HepG2 (cell line): ENCODE data around the gene PLXNC1. TPM values are rescaled to one million over a fixed set of nuclear protein-coding genes. Genes with fewer than 3 reads are reported as not detected.

Experiments used
- ATAC-seq: fragments of 200-7000 bp; cut with Tn5 transposase; 3 replicates; pipeline ENCODE4 v1.9.1; 2020; ENCODE audit warnings: mild to moderate bottlenecking, moderate library complexity
- BruUV-seq: library from RNA; stranded (reverse); fragments of 400-500 nt; replicated peaks from 2 replicates; lab custom pipeline; 2021; lab: Mats Ljungman, UMichigan
- CTCF ChIA-PET: fragments of 300-600 bp; formaldehyde crosslinking; extraction: SDS; loops from one replicate; lab custom pipeline; 2021; ENCODE audit warnings: low total read pairs, inconsistent platforms, low intra/inter-chr PET ratio; lab: Yijun Ruan, JAX
- POLR2A ChIA-PET: fragments of 350-600 bp; sonication (Branson Sonifier 250); formaldehyde crosslinking; loops from one replicate; lab custom pipeline; 2020; ENCODE audit warnings: antibody characterized with exemption, inconsistent platforms; lab: Yijun Ruan, JAX
- DNase-seq: peaks from one replicate; pipeline ENCODE4 v3.0.0-alpha.2; 2015; ENCODE audit warnings: low spot score
- FAIRE-seq: peaks from 3 replicates; lab custom pipeline; 2011; peaks lifted over from hg19 to GRCh38; lab: Jason Lieb, UNC
- H2AFZ ChIP-seq: one replicate; pipeline ENCODE4 v1.6.1; 2011; ENCODE audit warnings: low read length, inconsistent platforms
- H3K27ac ChIP-seq: fragments of 300-600 bp; 3 replicates; pipeline ENCODE4 v1.8.0; 2011; ENCODE audit warnings: mixed run types, mild to moderate bottlenecking, mixed read lengths, low read length, inconsistent platforms; ENCODE audit not compliant: insufficient read depth; ENCODE audit errors: extremely low read length
- H3K27me3 ChIP-seq, 2 experiments: fragments of 200-600 bp in 1 of 2; 2 replicates in 1 of 2; 3 replicates in 1 of 2; pipeline versions ENCODE4 v1.6.0 to v1.8.0; 2011; ENCODE audit warnings: low read length in 2 of 2, mild to moderate bottlenecking in 2 of 2, moderate library complexity in 2 of 2, inconsistent platforms in 1 of 2; ENCODE audit not compliant: insufficient read depth in 2 of 2, control insufficient read depth in 1 of 2
- H3K36me3 ChIP-seq, 2 experiments: fragments of 200-600 bp in 1 of 2; replicated peaks in 1 of 2; 2 replicates in 1 of 2; 3 replicates in 1 of 2; pipeline versions ENCODE4 v1.5.1 to v1.8.0; 2011; ENCODE audit warnings: low read length in 2 of 2, inconsistent platforms in 1 of 2; ENCODE audit not compliant: insufficient read depth in 2 of 2, control insufficient read depth in 1 of 2
- H3K4me1 ChIP-seq: 2 replicates; pipeline ENCODE4 v1.5.1; 2012; ENCODE audit warnings: low read length, inconsistent platforms; ENCODE audit not compliant: insufficient read depth
- H3K4me2 ChIP-seq: 2 replicates; pipeline ENCODE4 v1.6.0; 2011; ENCODE audit warnings: low read depth, low read length, inconsistent platforms
- H3K4me3 ChIP-seq, 3 experiments: fragments of 200-600 bp in 1 of 3; sonication (generic), shearing (Covaris generic) in 1 of 3; replicated peaks in 1 of 3; 2 replicates each; pipeline ENCODE4 v1.5.1; 2011 to 2016; ENCODE audit warnings: low read length in 3 of 3, inconsistent platforms in 2 of 3, low read depth in 2 of 3, mild to moderate bottlenecking in 2 of 3, control low read depth in 1 of 3, mixed read lengths in 1 of 3; ENCODE audit not compliant: insufficient read depth in 1 of 3
- H3K79me2 ChIP-seq: one replicate; pipeline ENCODE4 v1.6.1; 2011; ENCODE audit warnings: low read length, inconsistent platforms; ENCODE audit not compliant: insufficient read depth
- H3K9ac ChIP-seq: 2 replicates; pipeline ENCODE4 v1.6.0; 2011; ENCODE audit warnings: mild to moderate bottlenecking, low read depth, low read length, inconsistent platforms; ENCODE audit not compliant: insufficient read depth
- H3K9me3 ChIP-seq: 2 replicates; pipeline ENCODE4 v1.5.1; 2012; ENCODE audit warnings: mild to moderate bottlenecking, low read length
- H4K20me1 ChIP-seq: 2 replicates; pipeline ENCODE4 v1.6.0; 2011; ENCODE audit warnings: inconsistent platforms, mild to moderate bottlenecking, low read length, moderate library complexity; ENCODE audit not compliant: insufficient read depth
- MAFK ChIP-seq, 2 experiments: IDR thresholded peaks in 1 of 2; conservative IDR thresholded peaks in 1 of 2; 2 replicates each; pipeline ENCODE4 v1.6.1; 2011; ENCODE audit warnings: improper control_type of control experiment in 2 of 2, low read length in 2 of 2
- PHF5A ChIP-seq: IDR thresholded peaks from one replicate; pipeline ENCODE4 v1.6.1; 2018; ENCODE audit warnings: low read depth, missing genetic modification reagents; ENCODE audit not compliant: unreplicated experiment
- RBAK ChIP-seq: sonication (generic); formaldehyde crosslinking; IDR thresholded peaks from 2 replicates; pipeline ENCODE4 v1.5.1; 2020; ENCODE audit warnings: mild to moderate bottlenecking, missing genetic modification reagents
- RFX1 ChIP-seq: fragments of 450-650 bp; IDR thresholded peaks from 2 replicates; pipeline ENCODE4 v1.6.1; 2017
- ZNF138 ChIP-seq: sonication (generic); formaldehyde crosslinking; IDR thresholded peaks from 2 replicates; pipeline ENCODE4 v1.5.0; 2020; ENCODE audit warnings: mild to moderate bottlenecking, low read depth, missing genetic modification reagents
- in situ Hi-C: cut with HindIII; loops from 2 replicates; pipeline ENCODE4 v1.10.0; 2017; ENCODE audit warnings: low pct_unique_long_range_greater_than_20kb; ENCODE audit not compliant: extremely low pct_ligation_motif_present
- intact Hi-C: fragments of 100-400 bp; cut with micrococcal nuclease; formaldehyde crosslinking; loops from one replicate; pipeline ENCODE4 v1.10.0; 2022; ENCODE audit not compliant: unreplicated experiment
- polyA plus RNA-seq, 8 experiments: library from polyadenylated mRNA; depleted of rRNA in 3 of 8; stranded (reverse) in 7 of 8; unstranded in 1 of 8; fragments of >200 nt; fragmentation: Illumina TruSeq in 4 of 8; extraction: Trizol in 4 of 8; gene quantifications; 2 replicates each; pipeline versions ENCODE4 v1.2.1 to v1.2.3, GENCODE V29; 2011 to 2016; ENCODE audit warnings: low read depth in 4 of 8, missing spikeins in 1 of 8, mixed read lengths in 1 of 8; ENCODE audit not compliant: insufficient read depth in 1 of 8
- total RNA-seq, 5 experiments: library from RNA; depleted of rRNA; stranded (reverse); fragments of >200 nt; fragmentation: Illumina TruSeq; extraction: Trizol; gene quantifications; 2 replicates each; pipeline ENCODE4 v1.2.3, GENCODE V29; 2016; ENCODE audit warnings: low read depth in 1 of 5
- TF ChIP-seq, protein P1 (sequence below): sonication (generic); formaldehyde crosslinking; IDR thresholded peaks from 2 replicates; pipeline ENCODE4 v1.9.0; 2022; ENCODE audit warnings: missing genetic modification reagents, mild to moderate bottlenecking, borderline replicate concordance
- TF ChIP-seq, protein P2 (sequence below): sonication (generic); formaldehyde crosslinking; IDR thresholded peaks from 2 replicates; pipeline ENCODE4 v1.4.0; 2020; ENCODE audit warnings: missing genetic modification reagents
- TF ChIP-seq, protein P3 (sequence below): sonication (generic); formaldehyde crosslinking; IDR thresholded peaks from 2 replicates; pipeline ENCODE4 v1.5.0; 2020; ENCODE audit warnings: missing genetic modification reagents

The PLXNC1 gene
- total and polyA plus RNA-seq, 2 of the 13 experiments (the other 11 are each of a cell fraction or from before 2014, with no cell fraction given), result 6.6 to 11.2 TPM

- TF ChIP-seq, protein P1, sequence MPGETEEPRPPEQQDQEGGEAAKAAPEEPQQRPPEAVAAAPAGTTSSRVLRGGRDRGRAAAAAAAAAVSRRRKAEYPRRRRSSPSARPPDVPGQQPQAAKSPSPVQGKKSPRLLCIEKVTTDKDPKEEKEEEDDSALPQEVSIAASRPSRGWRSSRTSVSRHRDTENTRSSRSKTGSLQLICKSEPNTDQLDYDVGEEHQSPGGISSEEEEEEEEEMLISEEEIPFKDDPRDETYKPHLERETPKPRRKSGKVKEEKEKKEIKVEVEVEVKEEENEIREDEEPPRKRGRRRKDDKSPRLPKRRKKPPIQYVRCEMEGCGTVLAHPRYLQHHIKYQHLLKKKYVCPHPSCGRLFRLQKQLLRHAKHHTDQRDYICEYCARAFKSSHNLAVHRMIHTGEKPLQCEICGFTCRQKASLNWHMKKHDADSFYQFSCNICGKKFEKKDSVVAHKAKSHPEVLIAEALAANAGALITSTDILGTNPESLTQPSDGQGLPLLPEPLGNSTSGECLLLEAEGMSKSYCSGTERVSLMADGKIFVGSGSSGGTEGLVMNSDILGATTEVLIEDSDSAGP (CRISPR knock-in tag), result no peak
- TF ChIP-seq RFX1 (no peak), ZNF138 (CRISPR knock-in tag) (no peak), MAFK (conservative IDR thresholded peaks at IDR 0.05 in 1 of 2, IDR thresholded peaks at IDR 0.05 in 1 of 2; ENCODE audit: low read length in 2 of 2) (no peak)
- TF ChIP-seq, protein P2, sequence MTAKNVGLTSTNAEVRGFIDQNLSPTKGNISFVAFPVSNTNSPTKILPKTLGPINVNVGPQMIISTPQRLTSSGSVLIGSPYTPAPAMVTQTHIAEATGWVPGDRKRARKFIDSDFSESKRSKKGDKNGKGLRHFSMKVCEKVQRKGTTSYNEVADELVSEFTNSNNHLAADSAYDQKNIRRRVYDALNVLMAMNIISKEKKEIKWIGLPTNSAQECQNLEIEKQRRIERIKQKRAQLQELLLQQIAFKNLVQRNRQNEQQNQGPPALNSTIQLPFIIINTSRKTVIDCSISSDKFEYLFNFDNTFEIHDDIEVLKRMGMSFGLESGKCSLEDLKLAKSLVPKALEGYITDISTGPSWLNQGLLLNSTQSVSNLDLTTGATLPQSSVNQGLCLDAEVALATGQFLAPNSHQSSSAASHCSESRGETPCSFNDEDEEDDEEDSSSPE (CRISPR knock-in tag), result no peak
- TF ChIP-seq, protein P3, sequence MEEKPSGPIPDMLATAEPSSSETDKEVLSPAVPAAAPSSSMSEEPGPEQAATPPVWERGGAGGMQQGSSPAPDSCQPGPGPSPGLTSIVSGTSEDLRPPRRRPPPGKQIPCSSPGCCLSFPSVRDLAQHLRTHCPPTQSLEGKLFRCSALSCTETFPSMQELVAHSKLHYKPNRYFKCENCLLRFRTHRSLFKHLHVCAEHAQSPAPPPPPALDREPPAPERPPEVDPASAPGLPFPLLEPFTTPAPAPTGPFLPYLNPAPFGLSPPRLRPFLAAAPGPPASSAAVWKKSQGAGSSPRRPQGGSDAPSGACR (CRISPR knock-in tag), result no peak
Measured at GRCh38 chr12:94191811-94192210, 43.4 kb downstream of the PLXNC1 start (continued).

GRCh38 chr12:94192506-94192905 is 44.1 kb downstream of the PLXNC1 start:
- in situ Hi-C loops (no loop called here), intact Hi-C loops (no loop called here)
- Histone ChIP-seq H3K9me3 (no peaks in the 10 kb centered on the region), H3K9ac (no peak overlapping the region), H3K4me3 (no peak overlapping the region), H4K20me1 (no peaks in the 10 kb centered on the region), H2AFZ (no peak overlapping the region), H3K36me3 (peaks cover 0 to 7% of the 10 kb centered on the region in 2 experiments; a peak in 3 of 5 replicates), H3K4me1 (no peaks in the 10 kb centered on the region), H3K27me3 (no peaks in the 10 kb centered on the region), H3K79me2 (no peaks in the 10 kb centered on the region), H3K27ac (no peak overlapping the region), H3K4me2 (no peak overlapping the region)
- no TSS peak for BruUV-seq
- POLR2A ChIA-PET, result interaction anchor here (1.6 kb wide), 1 partner anchor 41 kb away, joined by 6 read pairs; no protein-coding TSS in a partner anchor
- FAIRE-seq (no peak), ATAC-seq (no peak), DNase-seq (no peak)
- no peak for TF ChIP-seq PHF5A (CRISPR knock-in tag)
- TF ChIP-seq RBAK (CRISPR knock-in tag), result 0 out of 2 replicates have a peak, but pooled peaks have one; percentile 4
- CTCF ChIA-PET, result no interaction called here
